SK-MEL-5 (cell line): Measurements from ENCODE around the gene XDH. TPM values are rescaled to one million over a fixed set of nuclear protein-coding genes. Genes with fewer than 3 reads are reported as not detected.

Source experiments
- total RNA-seq: library from RNA; depleted of rRNA; stranded (reverse); fragments of >200 nt; shearing (Covaris generic); gene quantifications from 2 replicates; pipeline ENCODE4 v1.2.3, GENCODE V29; 2014; rRNA removed

The XDH gene
- total RNA-seq, 1 experiment from 2014 or later, result 0.05 TPM

Other genes starting within 250 kb of the XDH start
- gene CAPN14, start 197.2 kb downstream of the XDH start, total RNA-seq, result 0.24 and 0.42 TPM in 2 replicates
- 2.4 and 3.1 TPM in 2 replicates for gene EHD3, start 180.6 kb downstream of the XDH start, total RNA-seq
- not detected in 2 replicates for gene SRD5A2, start 166.2 kb upstream of the XDH start, total RNA-seq